Erythroblast (primary cell): ENCODE data around the gene TNFRSF4.

Experiments used
- GATA1 ChIP-seq: IDR thresholded peaks from 2 replicates; pipeline ENCODE4 v1.6.1; 2011; ENCODE audit warnings: low read depth, mild to moderate bottlenecking, control low read depth, low read length, moderate library complexity
- POLR2A ChIP-seq: IDR thresholded peaks from 2 replicates; pipeline ENCODE4 v1.6.1; 2011; ENCODE audit warnings: mild to moderate bottlenecking, low read length

DNA sequence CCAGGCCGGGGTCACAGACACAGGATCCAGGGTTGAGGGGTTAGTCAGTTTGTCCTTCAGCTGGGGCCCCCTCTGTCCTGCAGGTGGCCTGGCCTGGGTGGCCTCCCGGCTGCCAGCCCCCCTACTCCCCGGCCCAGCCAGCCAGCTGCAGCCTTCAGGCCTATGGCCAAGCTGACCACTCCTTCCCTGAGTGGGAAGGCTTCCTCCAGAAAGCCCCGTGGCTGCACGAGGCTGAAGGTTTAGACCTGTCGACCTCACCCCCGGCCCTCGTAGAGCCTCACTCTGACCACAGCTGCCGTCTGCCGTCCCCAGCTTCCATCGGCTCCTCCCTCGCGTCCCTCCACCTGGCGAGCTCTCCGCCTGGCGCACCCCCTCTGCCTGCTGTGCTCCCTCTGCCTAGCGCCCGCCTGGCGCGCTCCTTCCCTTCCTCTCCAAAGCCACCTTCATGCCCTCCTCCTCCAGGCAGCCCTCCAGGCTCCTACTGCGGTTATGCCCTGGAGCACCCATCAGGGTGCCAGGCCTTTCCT, 30.7 kb downstream of the TNFRSF4 start:
- TF ChIP-seq POLR2A (no peak), GATA1 (no peak)
